ENCODE measurements around the gene RASD1.
"Not testable (repeated sequence)": the region's sequence is repeated elsewhere in the genome, so short reads cannot be mapped to it uniquely, and the experiment has no call there.

The RASD1 gene

DNA sequence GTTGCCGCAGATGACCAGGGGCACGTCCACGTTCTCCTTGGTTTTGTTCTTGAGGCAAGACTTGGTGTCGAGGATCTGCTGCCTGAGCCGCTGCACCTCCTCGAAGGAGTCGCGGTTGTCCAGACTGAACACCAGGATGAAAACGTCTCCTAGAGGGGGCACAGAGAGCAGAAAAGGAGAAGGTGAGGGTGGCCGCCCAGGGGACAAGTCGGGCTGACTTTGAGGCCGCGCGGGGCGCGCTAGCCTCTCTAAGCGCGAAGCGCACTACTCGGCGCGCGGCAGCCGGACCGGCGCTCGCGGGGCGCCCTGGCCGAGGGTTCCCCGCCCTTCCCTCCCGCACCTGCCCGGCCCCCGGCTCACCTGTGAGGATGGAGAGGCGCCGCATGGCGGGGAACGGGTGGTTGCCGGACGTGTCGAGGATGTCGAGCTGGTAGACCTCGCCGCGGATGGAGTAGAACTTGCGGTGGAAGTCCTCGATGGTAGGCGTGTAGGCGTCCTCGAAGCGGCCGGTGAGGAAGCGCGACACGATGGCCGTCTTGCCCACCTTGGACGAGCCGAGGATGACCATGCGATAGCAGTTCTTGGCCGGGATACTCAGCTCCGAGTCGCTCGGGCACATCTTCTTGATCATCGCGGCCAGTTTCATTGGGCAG is 533 bp downstream of the RASD1 start:
- DNase-seq, result no peak

DNA sequence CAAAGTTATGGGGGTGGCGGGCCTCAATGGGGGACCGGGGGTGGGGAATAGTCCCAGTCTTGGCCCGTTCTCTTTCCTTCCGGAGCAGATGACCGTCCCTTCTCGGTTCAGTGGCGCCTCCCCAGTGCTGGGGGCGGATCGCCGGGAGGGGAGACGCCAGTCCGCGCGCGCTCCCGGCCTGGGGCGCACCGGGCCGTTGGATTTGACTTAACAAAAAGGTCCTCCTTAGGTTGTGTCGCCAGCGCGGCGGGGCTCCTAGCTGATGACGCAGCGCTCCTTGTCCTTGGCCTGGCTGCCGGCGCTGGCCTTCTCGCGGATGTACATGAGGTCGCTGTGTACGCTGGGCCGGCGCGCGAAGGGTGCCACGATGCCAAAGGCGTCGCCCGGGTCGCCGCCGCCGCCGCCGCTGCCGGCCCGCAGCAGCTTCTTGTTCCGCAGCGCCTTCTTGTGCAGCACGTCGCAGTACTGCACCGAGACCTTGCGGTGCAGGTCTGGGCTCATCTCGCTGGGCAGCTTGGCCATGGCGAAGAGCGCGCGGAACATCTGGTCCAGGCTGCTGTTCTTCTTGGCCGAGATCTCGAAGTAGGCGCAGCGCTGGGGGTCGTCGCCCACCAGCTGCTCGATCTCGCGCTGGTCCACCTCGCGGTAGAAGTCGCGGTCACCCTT is 1.2 kb downstream of the RASD1 start:
- no peak for DNase-seq

DNA sequence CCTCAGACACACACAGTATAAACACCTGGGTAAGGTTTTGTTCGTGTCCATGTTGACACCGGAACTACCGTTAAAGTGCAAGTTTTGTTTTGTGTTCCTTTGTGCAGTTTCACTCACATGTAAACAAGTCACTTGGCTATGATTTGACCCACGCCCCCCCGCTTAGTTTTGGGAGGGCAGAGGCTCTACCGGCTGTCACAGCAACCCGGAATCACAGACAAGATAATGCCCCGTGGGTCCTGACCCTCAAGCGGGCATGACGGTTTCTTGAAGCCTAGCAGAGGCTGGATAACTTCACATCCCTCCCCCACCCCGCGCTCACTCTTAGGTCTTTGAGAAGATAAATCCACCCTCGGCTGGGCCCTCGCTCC is 1.7 kb downstream of the RASD1 start:
- DNase-seq, result no peak

DNA sequence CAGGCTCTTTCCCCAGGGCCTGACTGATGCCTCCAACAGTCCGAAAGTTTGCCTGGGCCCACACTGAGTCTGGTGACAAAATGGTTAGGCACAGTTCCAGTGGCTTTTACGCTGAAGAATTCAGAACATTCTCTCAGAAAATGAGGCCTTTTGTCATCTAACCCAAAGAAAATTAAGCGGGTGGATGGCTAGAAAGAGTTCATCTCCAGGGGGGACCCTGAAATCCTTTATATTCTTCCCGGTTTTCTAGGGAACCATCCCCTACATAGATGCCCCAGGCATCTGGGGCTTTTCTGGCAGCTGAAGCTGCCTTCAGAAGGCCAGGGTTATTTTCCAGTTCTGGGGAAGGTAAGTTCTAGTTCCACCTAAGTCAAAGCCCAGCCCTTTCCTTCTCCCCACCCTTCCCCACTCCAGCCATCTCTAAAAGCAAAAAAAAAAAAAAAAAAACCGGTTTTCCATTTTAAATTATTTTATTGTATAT is 2.2 kb downstream of the RASD1 start:
- no peak for DNase-seq

DNA sequence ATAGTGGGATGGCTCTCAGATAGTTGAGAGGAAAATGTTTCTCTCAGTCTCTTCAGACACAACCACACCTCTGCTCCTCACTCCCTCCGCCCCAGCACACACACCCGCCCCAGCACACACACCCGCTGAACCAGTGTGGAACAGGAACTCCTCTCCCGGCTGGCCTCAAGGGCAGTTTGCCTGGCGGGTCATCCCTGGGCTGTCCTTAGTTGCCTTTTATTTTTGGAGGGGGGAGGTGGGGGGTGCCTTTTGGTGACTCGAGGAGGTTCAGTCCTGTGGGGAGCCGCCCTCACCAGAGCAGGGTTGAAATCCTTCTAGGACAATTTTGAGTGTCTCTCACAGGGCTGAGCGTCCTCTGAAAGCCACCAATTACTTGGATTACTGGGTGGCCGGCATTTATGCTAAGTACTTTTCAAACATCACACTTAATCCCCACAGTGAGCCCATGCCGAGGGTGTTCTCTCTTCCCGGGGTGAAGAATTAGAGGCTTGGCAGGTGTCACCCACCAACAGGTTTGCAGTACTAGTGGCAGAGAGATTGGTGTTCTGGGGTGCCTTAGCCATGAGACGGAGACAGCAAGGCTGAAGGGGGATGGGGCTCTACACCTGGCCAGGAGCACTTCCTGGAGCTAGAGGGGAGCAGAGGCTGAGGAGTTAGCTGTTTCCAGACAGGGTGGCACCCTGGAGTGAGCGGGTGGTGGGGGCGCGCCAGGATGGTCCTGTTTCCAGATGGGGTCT is 2.8 kb downstream of the RASD1 start:
- DNase-seq, result no peak

DNA sequence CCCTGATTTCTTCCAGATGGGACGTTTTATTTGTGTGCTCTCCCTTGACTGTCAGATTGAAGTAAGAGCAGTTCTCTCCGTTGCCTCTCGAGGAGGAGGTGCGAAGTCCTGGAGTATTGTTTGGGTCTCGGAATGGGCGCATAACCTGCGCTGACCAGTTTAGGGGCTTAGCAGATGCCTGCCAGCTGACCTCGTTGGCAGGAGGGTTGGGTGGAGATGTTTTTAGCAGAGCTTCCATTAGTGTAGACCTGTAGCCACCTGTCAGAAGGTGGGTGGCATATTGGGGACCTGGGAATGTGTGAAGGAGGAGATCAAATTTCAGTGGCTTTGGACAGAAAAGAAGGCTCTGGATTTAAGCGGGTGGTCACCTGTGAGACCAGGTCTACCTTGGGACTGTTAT is 3.6 kb downstream of the RASD1 start:
- no peak for DNase-seq

DNA sequence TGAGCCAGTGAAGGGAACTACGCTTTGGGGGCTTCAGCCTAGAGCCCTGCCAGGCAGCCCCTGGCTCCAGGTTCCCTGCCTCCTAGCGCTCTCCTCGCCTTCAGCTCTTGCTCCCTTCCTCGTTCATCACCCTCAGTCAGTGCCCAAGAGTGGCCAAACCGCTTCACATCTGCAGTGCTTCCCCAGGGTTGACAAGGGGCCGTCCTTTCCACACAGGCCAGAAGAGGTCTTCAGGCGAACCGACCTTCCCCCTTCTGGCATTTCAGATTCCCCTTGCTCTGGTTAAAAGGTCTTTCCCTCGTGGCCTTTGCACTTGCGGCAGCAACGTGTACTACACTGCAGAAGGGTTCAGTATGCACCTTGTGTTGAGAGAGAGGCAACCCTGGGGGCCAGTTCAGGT is 4.1 kb downstream of the RASD1 start:
- DNase-seq, result no peak

DNA sequence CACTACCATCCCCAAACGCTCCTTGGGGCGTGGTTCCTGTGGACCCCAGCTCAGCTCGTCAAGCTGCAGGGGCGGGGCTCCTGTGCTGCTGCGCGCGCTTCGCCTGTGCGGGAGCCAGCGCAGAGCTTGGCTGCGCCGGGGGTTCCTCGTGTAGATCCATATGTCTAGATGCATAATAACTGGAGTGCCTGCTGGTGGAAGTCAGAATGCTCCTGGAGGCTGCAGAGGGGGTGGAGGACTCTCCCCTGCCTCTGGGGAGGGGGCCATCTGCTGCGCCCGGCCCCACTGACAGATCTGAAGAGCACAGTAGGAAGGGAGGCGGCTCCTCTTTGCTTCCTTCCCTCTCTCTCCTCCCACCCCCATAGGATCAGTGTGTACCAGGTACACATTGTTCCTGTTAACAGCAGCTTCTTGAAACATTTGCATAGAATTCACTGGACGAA is 4.6 kb downstream of the RASD1 start:
- DNase-seq, result no peak

DNA sequence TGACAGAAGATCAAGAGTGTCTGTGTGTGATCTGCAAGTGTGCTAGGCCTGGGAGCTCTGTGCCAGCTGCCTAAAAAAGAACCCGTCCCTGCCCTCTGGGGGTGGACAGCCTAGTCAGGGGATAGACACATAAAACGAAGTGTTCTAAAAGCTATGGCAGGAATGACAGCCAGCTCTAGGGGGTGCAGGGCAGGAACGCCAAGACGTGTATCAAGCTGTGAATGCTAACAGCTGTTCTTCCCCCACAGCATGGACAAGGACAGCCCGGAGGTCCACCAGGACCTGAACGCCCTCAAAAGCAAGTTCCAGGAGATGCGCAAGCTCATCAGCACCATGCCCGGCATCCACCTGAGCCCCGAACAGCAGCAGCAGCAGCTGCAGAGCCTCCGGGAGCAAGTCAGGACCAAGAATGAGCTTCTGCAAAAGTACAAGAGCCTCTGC is 5.1 kb downstream of the RASD1 start:
- DNase-seq, result no peak

DNA sequence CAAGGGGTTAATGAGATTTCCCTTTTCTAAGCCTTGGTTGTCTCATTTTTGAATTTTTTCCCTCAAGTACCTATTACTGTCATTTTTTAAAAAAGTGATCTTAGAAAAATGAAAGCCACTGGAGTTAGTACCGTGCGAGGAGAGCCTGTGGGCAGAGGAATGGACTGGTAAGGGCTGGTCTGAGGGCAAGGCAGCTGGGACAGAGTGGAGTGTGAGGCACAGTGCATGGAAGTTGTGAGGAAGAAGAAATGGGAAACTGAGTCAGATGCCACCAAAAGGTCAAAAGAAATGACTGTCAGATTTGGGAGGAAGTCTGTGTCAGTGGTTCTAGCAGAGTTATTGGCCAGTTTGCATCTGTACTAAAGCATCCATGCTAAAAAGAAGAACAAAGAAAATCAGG is 8.2 kb downstream of the RASD1 start:
- no peak for DNase-seq

DNA sequence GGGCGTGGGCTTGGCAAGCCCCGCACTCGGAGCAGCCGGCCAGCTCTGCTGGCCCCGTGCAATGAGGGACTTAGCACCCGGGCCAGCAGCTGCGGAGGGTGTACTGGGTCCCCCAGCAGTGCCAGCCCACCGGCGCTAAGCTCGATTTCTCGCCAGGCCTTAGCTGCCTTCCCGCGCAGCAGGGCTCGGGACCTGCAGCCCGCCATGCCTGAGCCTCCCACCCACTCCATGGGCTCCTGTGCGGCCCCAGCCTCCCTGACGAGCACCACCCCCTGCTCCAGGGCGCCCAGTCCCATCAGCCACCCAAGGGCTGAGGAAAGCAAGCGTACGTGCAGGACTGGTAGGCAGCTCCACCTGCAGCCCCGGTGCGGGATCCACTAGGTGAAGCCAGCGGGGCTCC is 9.8 kb downstream of the RASD1 start:
- DNase-seq, result not testable (repeated sequence)

DNA sequence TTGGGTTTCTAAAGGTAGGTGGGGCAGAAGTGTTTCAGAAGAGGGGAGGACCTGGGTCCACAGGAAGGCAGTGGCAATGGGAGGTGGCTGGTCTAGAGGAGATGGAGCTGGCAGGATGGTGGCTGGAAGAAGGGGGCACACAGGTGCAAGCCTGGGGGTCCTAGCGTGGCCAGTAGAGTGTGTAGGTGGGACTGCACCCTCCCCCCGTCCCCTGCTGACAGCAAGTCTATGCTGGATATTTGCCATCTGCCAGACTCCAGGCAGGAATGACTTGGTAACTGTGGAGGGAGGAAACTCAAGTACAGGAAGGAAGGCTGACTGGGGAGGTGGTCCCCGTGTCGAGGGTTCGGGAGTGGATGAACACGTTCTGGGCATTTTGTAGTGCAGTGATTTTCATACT is 10.8 kb downstream of the RASD1 start:
- no peak for DNase-seq

DNA sequence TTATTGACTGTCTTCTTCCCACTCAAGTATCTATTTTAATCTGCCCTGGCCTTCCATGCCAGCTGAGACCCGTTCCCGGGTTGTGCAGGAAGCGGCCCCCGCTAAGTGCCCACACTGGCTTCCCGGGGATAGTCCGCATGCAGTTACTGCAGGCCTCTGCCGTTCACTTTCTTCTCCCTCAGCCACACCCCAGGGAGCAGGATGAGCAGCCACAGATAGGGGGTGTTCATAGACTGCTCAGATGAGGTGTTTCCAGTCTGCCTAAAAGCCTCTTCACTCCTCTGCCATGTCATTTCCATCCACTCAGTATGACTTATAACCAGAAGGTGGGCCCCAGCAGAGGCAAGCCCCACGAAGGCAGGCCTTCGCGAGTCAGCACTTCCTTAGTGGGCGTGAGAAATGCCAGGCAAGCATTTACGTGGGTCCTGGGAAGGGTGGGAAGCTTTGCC is 11.7 kb downstream of the RASD1 start:
- DNase-seq, result no peak

DNA sequence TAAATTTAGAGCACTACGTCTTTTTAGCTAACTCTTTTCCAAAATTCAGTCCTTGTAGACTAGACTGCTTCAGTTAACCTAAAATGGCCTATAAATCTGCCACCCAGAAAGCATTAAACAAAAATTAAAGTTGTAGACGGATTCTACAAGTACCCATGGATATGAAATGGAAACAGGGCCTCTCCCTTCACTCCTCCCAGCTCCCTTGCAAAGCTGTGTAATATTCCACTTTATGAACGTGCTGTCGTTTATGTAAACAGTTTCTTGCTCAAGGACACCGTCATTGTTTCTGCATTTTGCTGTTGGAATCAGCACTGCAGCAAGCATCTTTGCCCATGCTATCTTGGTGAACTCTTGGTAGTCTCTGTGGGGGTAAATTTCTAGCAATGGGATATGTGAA is 14.3 kb downstream of the RASD1 start:
- DNase-seq, result no peak

DNA sequence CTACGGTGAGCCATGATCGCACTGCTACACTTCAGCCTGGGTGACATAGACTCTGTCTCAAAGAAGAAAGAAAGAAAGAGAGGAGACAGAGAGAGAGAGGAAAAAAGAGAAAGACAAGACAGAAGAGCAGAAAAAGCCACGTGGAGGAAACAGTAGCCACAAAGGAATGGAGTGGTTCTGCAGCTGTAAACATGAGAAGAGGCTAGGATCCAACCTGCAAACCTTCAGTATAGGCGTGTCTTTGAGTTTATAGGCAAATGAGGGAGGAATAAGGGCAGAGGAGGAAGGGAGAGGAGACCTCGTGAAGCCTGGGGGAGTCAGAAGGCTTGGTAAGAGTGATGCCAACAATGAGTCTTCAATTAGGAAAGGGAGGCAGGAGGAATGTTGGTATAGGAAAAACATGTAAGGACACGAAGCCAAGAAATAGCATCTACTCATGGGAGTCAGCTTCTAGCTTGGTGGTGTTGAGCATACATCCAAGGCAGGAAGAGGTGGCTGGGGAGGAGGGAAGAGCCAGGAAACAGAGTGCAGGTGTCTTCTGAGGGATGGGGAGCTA is 15.5 kb downstream of the RASD1 start:
- no peak for DNase-seq

DNA sequence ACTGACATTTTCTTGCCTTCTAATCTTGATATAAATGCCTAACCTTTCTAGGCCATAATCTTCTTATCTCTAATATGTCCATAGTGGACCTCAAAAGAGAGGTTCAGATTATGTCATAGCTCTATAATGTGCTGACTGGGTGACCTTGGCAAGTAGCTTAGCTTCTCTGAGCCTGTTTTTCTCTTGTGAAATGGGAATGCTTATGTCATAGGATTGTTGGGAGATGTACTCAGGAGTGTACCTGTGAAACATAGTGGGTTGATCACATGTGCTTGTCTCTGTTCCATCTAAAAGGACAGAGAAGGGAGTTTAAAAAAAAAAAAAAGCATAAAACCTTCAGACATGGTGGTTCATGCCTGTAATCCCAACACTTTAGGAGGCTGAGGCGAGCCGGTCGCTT is 17.0 kb downstream of the RASD1 start:
- DNase-seq, result no peak

DNA sequence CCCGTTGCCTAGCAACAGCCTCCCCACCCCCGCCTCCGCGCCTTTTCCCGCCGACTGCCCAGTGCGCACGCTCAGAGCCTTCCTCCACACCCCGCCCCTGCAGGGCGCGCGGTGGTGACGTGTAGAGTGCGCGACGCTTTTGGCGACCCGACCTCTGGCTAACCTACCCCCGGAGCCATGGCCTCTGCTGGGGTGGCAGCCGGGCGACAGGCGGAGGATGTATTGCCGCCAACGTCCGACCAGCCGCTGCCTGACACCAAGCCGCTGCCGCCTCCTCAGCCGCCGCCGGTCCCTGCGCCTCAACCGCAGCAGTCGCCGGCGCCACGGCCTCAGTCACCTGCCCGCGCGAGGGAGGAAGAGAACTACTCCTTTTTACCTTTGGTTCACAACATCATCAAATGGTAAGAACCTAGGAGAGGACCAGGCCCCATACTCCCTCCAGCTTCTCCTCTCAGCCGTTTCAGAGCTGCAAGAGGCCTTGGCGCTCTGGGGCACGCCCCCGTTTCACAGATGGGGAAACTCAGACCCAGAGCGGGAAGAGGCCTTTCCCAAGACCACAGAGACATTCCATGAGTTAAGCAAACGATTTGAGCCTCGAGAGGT is 19.2 kb downstream of the RASD1 start, which contains the start of gene MED9:
MED9 (plus strand) TSS at position 136 of the 603 bp plus-strand sequence; CDS start at position 178, 42 bp downstream.
- DNase-seq, result peak; percentile 90

DNA sequence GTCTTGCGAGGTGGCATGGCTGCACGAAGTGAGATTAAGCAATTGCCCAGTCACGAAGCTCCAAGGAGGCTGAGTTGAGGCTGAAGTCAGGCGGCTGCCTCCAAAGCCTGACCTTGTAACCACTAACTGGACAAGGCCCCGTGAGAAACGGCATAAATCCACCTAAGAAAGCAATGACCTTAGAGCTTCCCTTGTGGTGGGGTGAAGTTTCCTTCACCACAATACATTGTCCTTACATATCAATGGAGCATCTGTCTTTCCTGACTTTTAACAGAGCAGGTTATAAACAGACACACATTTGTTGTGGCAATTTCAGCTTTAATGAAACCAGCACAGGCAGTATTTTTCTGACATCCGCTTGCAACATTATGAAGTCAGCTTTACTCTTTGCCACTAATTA is 21.9 kb downstream of the RASD1 start:
- no peak for DNase-seq

DNA sequence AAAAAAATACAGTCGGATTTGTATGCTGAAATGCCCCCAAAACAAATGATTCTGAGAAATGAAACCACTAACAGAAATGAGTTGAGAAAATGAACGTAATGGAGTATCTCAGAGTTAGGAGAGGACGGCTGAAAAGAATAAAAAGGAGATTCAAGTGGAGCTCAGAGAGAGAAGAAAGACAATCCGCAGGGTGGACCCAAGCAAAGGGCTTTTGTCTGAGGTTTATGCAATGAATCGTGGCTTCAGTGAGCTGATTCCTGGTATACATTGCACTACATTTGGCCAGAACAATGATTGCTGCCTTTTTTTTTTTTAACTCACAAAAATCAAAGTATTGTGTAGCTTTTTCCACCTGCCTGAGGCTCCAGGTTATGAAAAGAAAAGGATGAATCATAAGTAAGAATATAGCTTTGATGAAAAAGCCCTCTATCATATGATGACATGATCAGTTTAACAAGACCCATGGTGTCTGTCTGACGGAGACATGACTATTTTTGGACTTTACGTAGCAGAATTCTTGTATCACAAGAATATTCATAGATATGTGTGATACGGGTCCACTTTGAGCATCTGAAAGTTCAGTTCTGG is 23.8 kb downstream of the RASD1 start:
- DNase-seq, result no peak

DNA sequence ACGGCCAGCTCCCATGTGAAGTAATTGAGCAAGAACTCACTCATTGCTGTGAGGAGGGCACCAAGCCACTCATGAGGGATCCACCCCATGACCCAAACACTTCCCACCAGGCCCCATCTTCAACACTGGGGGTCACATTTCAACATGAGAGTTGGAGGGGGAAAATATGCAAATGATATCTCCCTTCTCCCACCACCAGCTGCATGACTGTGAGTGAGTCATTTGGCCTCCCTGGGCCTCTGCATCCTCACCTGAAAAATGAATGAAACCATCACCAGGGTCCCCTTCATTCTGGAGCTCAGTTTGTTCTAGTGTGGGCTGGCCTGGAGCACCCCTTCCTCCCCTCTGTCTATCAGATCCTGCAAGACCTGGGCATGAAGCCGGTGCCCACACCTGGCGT is 26.2 kb downstream of the RASD1 start:
- no peak for DNase-seq

DNA sequence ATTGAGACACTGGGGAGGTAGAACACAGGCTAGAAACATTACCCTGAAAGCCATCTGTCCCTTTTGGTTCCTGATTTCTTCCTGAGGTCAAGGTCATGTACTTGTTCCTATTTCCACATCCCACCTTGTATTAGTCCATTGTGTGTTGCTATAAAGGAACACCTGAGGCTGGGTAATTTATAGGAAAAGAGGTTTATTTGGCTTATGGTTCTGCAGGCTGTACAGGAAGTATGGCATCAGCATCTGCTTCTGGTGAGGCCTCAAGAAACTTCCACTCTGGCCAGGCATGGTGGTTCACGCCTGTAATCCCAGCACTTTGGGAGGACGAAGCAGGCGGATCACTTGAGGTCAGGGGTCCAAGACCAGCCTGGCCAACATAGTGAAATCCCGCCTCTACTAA is 26.8 kb downstream of the RASD1 start:
- DNase-seq, result no peak

DNA sequence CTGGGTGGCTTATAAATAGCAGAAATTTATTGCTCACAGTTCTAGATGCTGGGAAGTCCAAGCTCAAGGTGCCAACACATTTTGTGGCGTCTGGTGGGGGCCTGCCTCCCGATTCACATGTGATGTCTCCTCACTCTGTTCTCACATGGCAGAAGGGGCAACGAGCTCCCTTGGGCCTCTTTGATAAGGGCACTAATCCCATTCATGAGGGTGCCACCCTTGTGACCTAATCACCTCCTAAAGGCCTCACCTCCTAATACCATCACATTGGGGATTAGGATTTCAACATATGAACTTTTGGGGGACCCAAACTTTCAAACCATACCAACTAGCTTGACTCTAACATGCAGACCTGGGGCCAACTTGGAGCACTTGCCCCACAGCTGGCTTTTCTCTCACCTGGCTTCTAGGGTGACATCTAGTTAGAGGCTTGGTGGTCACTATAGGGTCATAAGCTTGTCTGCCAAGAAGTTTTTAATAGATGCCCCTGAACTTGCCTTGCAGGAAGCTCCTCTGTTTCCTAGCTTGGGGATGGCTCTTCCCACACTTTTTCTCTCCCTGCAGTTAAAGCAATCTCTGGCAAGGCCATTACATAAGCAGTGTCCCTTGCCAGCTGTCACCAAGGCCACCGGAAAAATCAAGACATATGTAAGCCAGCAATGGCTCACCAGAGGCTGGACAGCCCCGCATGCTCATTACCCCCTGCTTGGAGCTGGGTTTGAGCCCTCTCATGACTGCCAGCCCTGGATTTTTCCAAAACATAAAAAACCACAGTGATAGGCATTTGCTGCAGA is 27.8 kb downstream of the RASD1 start:
- DNase-seq, result no peak
